LHCN-M2 (cell line): ENCODE results near the gene C16orf89. TPM values are rescaled to one million over a fixed set of nuclear protein-coding genes. Genes with fewer than 3 reads are reported as not detected.
A peak's percentile ranks its signal among the peaks of the same experiment; 100 is the strongest.
"Not testable (repeated sequence)": the region's sequence is repeated elsewhere in the genome, so short reads cannot be mapped to it uniquely, and the experiment has no call there.

Source experiments
- DNase-seq: peaks from one replicate; pipeline ENCODE4 v3.0.0-alpha.2; 2012; ENCODE audit warnings: low read depth
- polyA plus RNA-seq: library from polyadenylated mRNA; unstranded; fragments of >200 nt; gene quantifications from one replicate; pipeline ENCODE4 v1.2.1, GENCODE V29; 2012; ENCODE audit warnings: missing spikeins
- total RNA-seq: library from RNA; depleted of rRNA; stranded (reverse); fragments of >200 nt; gene quantifications from 2 replicates; pipeline ENCODE4 v1.2.3, GENCODE V29; 2014; rRNA removed

The C16orf89 gene, protein sequence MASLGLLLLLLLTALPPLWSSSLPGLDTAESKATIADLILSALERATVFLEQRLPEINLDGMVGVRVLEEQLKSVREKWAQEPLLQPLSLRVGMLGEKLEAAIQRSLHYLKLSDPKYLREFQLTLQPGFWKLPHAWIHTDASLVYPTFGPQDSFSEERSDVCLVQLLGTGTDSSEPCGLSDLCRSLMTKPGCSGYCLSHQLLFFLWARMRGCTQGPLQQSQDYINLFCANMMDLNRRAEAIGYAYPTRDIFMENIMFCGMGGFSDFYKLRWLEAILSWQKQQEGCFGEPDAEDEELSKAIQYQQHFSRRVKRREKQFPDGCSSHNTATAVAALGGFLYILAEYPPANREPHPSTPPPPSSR
- total RNA-seq = 0.26 TPM in 1 of 2 replicates, not detected in the other
- polyA plus RNA-seq = not detected

DNA sequence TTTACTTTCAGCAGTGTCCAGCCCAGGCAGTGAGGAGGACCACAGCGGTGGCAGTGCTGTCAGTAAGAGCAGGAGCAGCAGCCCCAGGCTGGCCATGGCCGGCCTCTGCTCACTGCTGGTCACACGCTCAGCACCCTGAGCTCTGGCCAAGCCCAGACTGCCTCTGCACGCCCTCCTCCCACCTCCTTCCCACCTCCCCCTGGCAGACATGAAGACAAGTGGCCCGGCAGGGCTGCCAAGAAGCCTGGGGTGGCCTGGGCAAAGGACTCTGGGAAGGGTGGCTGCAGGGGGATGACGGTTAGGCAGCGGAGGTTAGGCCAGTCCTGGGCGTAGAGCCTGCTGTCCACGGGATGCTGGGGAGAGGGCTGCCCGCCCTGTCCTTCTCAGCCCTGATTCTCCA is at the start of gene C16orf89:
Gene C16orf89 (minus strand): TSS at position 144 of the 400 bp plus-strand sequence. CDS start 48 bp downstream, at position 96.
- no peak for DNase-seq

DNA sequence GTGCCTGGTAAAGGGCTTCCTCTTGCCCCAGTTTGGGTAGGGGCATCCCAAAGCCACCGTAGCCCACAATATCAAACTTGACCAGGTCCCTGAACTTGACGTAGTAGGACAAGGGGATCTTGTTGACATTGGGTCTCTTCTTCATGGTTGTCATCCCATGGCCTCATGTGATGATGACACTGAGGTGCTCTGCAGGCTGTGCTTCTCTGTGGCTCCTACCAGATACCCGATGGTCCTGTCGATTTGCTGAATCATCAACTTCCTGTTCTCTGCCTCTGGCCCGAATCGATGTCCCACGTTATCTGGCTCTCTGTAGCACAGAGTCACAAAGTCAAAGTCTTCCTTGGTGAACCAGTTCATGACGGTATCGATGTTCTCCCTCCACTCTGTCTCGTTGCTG is 45.2 kb upstream of the C16orf89 start:
- DNase-seq = not testable (repeated sequence)

DNA sequence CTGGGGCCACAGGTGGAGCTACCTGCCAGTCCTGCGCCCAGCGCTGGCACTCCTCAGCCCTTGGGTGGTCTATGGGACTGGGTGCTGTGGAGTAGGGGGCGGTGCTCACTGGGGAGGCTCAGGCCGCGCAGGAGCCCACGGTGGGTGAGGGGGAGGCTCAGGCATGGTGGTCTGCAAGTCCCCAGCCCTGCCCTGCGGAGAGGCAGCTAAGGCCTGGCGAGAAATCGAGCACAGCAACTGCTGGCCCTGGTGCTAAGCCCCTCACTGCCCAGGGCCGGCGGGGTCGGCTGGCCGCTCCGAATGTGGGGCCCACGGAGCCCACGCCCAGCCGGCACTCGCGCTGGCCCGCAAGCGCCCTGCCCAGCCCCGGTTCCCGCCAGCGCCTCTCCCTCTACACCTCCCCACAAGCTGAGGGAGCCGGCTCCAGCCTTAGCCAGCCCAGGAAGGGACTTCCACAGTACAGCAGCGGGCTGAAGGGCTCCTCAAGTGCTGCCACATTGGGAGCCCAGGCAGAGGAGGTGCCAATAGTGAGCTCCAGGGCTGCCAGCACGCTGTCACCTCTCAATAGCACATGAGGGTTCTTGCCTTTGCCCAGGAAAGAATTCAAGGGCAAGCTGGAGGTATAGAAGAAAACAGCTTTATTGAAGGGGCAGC is 42.9 kb upstream of the C16orf89 start:
- no peak for DNase-seq

DNA sequence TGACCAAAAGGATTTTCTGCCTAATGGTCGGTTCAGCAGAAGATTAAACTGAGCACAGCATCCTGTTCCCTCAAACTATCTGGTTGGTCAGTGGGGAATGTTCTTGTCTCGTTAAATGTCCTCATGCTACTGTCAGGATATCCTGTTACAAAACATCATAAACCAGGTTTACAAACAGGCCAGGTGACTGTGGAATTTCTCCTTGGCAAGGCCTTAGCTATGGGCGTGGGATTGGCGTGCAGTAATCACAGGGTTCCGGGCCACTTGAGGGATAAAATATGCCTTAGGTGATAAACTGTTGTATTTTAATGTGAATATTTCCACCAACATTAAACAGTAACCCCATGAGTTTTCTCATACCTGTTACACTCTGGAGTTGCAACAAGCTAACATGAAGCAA is 39.3 kb upstream of the C16orf89 start:
- not testable (repeated sequence) for DNase-seq

DNA sequence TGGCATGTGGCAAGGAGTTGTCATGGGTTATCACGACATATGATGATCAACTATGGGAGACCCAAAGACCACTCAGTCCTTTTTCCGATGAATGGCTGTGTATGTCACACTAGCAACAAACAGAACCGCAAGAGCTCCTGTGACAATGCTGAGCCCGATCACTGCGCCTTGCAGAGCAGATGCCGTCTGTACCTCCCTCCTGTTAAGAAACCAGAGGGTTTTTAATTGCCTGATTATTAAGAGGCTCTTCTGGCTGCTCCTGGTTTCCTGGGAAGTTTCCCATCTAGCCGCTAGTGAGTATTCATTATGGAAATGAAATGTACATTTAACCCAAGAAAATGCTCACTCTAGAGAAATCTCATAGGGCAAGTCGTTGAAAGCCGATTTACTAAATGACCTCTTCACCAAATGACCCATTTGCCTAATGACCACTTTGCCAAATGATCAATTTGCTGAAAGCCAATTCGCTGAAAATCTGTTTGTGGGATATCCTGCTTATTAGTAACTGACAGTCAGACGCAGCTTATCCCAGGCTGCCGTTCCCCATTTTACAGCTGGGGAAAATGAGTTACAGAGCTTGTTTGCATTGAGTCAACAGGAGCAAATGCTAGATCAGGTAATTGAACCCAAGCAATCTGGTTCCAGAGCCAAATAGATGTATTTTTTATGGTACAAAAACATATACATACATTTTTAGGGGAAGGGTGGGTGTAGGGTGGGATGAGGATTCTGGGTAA is 37.7 kb upstream of the C16orf89 start:
- DNase-seq = not testable (repeated sequence)

DNA sequence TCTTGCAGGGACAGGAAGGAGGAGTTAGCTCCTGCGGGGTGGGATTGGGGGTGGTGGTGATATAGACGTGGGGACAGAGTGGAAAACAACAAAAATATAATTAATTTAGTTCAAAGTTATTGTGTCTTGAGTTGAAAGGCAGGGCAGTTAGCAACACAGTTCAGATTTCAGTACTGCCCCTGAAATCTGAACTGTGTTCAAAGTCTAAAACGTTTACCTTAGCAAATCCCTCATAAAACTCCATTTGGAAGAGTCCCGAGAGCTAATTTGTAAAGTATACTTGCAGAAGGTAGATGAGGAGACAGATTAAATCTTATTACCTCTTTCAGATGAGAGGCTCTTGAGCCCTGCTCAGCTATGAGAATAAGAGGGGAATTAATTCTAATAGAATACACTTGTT is 33.4 kb upstream of the C16orf89 start:
- not testable (repeated sequence) for DNase-seq

DNA sequence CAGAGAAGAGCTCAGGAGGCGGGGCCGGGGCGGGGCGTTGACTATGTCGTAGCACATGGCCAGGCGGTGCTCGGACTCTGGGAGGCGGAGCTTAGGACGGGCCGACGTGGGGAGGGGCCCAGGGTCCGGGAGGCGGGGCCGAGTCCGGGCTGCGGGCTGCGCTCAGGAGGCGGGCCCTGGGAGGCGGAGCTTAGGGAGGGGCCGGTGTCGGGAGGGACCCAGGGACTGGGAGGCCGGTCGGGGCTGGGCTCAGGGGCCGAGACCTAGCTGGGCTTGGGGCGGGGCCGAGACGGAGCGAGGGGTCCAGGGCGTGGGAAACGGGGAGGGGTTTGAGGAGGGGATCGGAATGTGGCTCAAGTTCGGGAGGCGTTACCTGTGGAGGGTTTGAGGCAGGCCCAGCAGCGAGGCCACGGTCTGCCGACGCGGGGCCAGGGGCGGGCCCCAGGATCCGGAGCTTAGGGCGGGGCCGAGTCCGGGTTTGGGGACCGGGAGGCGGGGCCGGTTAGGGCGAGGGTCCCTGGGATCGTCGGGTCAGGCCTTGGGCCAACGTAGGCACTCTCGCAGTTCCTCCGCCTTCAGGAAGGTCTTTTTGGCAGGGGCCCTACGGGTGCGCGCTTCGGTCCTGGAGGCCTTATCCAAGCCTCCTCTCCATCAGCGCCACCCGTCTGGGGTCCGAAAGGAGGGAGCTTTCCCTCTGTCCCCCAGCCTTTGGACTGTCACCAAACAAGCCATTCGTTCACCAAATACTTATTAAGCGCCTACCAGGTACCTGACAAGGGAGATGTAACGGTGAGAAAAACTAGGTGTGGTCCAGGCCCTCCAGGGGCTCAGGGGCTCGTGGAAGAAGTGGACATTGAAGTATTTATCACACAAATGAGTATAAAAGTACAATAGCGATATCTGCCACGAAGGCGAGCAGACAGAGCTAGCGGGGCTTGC is 32.7 kb upstream of the C16orf89 start:
- peak; percentile 28 for DNase-seq

DNA sequence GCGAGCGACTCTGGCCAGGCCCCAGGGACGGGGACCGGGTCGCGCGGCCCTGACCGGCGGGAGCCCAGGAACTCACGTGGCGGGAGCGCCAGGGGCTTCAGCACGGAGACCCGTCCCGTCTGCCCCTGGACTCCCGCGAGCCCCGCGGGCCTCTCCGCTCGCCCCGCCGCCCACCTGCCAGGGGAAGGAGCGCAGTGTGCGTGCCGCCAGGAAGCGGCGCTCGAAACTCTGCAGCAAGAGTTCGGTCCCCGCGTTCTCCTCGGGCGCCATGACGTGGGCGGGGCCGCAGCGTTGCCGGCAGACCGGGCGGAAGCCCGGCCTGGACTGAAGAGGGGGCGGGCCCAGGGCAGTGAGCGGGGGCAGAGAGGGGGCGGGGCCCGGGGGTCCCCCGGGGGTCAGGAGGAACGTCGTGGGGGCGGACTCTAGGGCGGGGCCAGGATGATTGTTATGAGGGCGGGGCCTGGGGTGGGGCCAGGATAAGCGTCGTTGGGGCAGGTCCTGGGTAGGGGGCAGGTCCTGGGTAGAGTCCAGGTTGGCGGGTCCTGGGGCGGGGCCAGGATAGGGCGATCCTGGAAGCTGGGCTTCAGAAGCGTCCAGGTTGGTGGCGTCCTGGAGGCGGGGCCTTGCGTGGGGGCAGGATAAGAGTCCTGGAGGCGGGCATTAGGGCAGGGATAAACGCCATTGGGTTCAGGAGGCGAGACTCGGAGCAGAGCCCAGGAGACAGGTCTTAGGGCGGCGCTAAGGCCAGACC is 31.9 kb upstream of the C16orf89 start, which contains the start of gene EEF2KMT:
Gene EEF2KMT (minus strand): TSS at position 326 of the 751 bp plus-strand sequence. CDS start 56 bp downstream, at position 270.
- DNase-seq = peak; percentile 99

DNA sequence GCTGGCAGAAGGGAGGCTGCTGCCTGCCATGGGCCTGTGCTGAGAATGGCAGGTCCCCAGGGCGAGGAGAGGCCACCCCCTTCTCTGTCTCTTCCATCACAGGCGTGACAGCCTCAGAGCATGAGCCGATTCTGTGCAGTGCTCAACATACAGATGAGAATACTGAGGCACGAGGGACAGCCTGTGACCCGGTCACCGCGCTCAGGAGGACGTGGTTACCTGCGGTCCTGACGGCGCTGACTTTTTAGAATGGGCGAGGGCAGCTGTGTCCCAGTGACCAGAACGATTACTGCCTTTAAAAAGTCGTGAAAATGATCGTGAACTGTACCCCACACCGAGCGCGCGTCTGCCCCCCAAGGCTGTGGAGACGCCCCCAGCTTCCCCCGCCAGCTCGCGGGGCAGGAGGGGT is 31.3 kb upstream of the C16orf89 start:
- peak; percentile 31 for DNase-seq

DNA sequence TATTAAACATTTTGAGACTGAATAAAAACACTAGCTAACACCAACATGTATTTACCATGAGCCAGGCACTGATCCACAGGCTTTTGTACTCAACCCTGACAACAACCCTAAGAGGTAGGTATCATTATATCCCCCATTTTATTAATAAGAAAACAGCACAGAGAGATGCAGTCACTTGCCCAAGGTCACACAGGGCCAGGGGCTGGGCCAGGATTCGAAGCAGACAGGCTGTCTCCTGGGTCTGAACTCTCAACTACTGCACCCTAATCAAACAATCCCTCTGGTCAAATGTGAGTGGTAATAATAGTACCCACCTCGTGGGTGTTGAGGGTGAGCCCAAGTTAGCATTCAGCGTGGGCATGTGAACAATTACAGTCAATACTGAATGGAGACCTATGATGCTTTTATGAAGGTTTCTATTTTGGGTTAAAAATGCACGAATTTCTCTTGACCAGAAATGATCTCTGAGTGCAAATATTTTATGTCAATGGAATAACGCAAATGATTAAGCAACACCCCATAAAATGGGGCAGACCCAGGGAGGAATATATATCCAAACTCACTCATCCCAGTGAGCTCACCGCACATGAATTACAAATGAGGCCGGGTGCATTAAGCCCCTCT is 30.8 kb upstream of the C16orf89 start:
- not testable (repeated sequence) for DNase-seq

DNA sequence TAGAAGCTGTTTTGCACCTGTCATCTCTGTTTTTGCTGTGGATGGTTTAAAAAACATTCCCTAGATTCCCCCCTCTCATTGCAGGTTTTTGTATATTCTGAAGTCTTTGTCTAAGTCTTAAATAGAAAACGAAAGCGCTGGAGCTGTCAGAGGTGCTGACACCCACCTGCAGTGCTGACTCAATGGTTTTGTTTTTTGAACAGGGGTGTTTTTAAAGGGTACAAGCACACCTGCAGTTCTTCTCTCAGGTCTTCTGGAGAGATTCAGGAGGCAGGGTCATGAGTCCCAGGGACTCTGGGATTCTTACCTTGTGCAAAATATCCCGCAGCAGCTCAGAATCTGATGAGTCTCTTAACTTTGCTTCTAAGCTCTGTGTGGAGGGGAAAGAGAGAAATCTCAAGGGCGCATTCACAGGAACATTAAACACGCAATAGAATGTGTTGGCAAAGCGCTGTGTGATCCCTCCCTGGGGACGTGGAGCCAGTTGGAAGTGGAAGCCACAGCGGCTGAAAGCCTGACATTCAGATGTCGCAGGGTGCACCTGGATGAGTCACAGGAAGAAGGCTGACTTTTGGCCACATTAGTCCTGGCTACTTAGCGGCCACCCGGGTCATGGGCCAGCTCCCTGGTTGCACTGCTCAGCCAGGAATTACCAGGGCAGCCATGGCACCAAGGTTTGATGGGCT is 29.5 kb upstream of the C16orf89 start:
- DNase-seq = not testable (repeated sequence)

DNA sequence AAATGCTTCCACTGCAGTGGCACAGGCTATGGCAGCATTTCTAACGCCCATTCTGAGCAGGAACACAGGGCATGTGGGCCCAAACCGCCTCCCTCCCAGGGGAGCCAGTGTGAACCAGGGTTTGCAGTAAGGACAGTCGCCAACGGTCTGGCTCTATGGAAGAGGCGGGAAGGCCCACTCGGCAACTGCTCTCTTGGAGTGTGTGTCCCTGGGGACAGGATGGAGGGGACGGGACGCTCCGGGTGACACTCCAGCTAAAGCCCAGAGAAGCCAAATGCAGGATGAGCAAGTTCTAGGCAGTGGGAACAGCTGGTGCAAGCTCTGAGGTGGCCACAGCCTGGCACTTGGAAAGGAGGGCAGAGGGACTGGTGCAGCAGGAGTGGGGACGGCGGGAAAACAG is 28.0 kb upstream of the C16orf89 start:
- not testable (repeated sequence) for DNase-seq

DNA sequence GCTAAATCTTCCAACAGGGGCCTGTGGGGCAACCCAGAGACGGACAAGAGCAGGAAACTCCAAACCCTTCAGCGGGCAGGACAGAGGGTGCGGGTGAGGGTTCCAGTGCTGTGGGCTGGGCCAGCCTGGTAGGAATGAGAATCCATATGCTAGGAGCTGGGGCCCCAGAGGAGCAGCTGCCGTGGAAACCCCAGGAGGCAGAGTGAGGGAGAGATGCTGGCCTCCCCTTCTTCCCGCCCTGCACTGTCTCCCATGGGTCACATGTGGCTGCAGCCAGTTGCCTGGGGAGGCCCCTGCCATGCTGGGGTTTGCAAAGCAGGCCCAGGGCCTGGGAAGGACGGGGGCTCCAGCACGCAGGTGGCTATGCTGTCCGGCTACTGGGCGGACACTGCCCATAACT is 27.3 kb upstream of the C16orf89 start:
- DNase-seq = not testable (repeated sequence)

DNA sequence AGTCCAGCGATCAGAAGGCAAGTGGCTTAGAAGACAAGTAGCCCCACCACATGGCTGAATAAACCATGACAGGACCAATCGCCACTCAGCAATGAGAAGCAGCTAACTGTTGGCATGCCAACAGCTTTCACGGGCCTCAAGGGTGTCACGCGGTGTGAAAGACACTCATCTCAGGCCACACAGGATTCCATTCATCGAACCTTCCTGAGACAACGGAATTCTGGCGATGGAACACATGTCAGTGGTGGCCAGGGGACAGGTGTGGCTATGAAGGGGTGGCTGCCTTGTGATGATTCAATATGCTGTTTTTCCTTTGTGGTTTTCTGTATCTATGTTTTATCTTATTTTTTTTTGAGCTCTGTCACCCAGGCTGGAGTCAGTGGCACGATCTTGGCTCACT is 24.8 kb upstream of the C16orf89 start:
- peak; percentile 58 for DNase-seq

DNA sequence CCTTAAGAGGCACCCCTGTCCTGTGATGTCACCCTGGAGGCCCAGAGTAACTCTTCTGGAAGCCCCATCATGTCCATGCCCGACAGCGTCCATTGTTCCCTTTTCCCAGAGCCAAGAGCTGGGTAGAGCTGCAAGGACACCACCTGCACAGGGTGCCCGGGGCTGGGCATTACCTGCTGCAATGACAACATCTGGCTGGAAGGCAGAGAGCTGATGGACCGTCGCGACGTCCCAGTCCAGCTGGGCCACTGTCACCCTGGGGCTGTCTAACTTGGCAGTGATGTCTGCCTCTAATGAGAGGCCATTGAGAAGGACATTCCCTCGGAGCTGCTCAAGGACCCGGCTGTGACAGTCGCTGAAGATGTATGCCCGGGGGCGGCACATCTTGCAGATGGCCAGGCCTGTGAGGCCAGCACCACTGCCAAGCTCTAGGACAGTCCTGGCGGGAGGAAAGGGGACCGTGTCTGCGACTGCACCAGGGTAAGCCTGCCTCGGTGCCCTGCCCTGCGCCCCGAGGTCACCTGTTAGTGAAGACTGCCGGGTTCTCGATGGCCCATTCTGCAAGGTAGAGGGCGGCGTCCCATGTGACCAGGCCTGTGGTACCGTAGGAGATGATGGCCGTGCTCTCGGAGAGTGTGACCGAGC is 24.3 kb upstream of the C16orf89 start:
- DNase-seq = not testable (repeated sequence)

DNA sequence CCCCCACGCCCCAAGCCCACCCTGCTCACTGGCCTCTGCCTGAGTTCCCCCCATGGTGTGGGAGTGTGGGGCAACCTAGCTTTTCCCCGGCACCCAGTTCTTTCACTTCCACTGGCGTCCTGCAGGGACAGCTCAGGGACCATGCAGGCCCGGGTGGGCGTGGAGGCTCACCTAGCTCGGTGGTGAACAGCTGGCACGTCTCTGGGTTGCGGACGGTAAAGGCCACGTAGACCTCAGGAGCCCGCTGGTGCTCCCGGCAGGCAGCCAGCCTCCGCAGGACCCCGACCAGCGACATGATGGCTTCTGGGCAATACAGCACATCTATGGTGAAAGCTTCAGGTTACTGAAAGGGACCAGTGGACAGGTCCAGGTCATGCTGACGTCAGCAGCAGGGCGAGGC is 23.2 kb upstream of the C16orf89 start:
- not testable (repeated sequence) for DNase-seq

DNA sequence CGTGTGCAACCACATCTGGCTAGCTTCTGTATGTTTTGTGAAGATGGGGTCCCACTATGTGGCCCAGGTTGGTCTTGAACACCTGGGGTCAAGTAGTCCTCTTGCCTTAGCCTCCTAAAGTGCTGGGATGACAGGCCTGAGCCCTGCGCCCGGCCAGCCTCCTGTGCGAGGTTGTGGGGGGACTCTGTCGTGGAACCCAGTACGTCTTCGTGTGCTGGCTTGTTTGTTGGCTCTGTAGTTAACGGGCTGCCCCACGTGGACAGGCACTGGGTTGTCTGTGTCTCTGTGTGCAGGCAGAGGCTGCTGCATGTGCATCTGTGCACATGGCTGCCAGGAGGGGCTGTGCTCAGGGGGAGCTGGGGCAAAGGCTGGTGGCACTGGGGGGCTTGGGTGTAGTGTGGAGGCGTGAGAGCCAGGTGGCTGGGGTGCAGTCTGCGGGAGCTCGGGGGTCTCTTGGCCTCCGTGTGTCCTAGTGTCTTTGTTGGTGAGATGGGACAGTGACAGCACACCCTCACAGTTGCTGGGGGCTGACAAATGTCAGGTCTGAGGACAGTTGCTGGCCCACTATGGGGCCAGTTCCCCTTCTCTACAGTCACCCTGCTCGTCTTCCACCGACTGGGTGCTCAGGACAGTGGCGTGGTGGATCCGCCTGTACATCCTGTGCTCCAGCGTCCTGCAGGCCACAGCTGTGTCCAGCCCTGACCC is 22.5 kb upstream of the C16orf89 start:
- not testable (repeated sequence) for DNase-seq

DNA sequence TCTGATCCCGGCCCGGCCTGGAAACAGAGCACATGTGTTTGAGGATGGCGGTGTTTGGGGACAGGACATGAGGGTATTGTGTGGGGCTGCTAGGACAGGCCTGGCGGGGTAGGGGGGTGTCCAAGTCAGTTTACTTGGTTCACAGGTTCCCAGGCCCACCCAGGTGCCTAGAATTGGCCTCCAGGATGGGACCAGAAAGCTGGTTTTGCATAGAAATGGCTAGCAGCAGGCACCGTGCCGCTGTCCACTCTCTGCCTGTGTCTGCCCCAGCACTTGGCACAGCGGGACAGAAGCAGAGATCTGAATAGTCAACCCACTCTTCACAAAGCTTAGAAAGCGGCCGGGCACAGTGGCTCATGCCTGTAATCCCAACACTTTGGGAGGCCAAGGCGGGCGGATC is 20.0 kb upstream of the C16orf89 start:
- not testable (repeated sequence) for DNase-seq
